Left ventricle myocardium inferior (tissue), 1 donor: ENCODE measurements around the gene WASF3. TPM values are rescaled to one million over a fixed set of nuclear protein-coding genes. Genes with fewer than 3 reads are reported as not detected.
A peak's percentile ranks its signal among the peaks of the same experiment; 100 is the strongest.

Experiments
- DNase-seq: peaks from one replicate; pipeline ENCODE4 v3.0.0-alpha.2; 2020
- H3K27ac ChIP-seq: fragments of 200-600 bp; replicated peaks from 2 replicates; pipeline ENCODE4 v1.8.0; 2021
- H3K27me3 ChIP-seq: fragments of 200-600 bp; 2 replicates; pipeline ENCODE4 v1.8.0; 2021; ENCODE audit warnings: low read depth
- H3K36me3 ChIP-seq: fragments of 200-600 bp; 2 replicates; pipeline ENCODE4 v1.8.0; 2021
- H3K4me1 ChIP-seq: fragments of 200-600 bp; 2 replicates; pipeline ENCODE4 v1.8.0; 2021
- H3K4me3 ChIP-seq: fragments of 200-600 bp; 2 replicates; pipeline ENCODE4 v1.8.0; 2021; ENCODE audit warnings: mild to moderate bottlenecking, moderate library complexity
- H3K9me3 ChIP-seq: fragments of 200-600 bp; replicated peaks from 2 replicates; pipeline ENCODE4 v1.8.0; 2021
- intact Hi-C: fragments of 100-400 bp; cut with micrococcal nuclease; formaldehyde crosslinking; loops from one replicate; pipeline ENCODE4 v1.11.0; 2022
- total RNA-seq: library from RNA; stranded (reverse); fragmentation: NEBNext Ultra II Directional; extraction: Animal tissue kit (Norgen Biotek cat#: 25700); gene quantifications from one replicate; pipeline ENCODE4 v1.2.1, GENCODE V29; 2021
- TF ChIP-seq, protein P1 (sequence below): fragments of 200-600 bp; IDR thresholded peaks from 2 replicates; pipeline ENCODE4 v1.8.0; 2021; ENCODE audit warnings: antibody characterized with exemption, mild to moderate bottlenecking, borderline replicate concordance
- donor health status: DM: no; HTN: yes; CAD: no; lungs with severe emphysema.

The WASF3 gene
- total RNA-seq, 1 donor from 2014 or later, result 12.6 TPM

- no peaks in the 10 kb centered on the region for H3K4me1 ChIP-seq
- TF ChIP-seq, protein P1, sequence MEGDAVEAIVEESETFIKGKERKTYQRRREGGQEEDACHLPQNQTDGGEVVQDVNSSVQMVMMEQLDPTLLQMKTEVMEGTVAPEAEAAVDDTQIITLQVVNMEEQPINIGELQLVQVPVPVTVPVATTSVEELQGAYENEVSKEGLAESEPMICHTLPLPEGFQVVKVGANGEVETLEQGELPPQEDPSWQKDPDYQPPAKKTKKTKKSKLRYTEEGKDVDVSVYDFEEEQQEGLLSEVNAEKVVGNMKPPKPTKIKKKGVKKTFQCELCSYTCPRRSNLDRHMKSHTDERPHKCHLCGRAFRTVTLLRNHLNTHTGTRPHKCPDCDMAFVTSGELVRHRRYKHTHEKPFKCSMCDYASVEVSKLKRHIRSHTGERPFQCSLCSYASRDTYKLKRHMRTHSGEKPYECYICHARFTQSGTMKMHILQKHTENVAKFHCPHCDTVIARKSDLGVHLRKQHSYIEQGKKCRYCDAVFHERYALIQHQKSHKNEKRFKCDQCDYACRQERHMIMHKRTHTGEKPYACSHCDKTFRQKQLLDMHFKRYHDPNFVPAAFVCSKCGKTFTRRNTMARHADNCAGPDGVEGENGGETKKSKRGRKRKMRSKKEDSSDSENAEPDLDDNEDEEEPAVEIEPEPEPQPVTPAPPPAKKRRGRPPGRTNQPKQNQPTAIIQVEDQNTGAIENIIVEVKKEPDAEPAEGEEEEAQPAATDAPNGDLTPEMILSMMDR, result no peak
- peaks cover 35% of the 10 kb centered on the region for H3K27me3 ChIP-seq
- H3K9me3 ChIP-seq, result no peaks in the 10 kb centered on the region
- no peak overlapping the region for H3K4me3 ChIP-seq
- no peak overlapping the region for H3K27ac ChIP-seq
- no peaks in the 10 kb centered on the region for H3K36me3 ChIP-seq
- intact Hi-C loops, result no loop called here
- no peak for DNase-seq
These were observed 159.5 kb downstream of the WASF3 start for GRCh38 chr13:26716984-26717383.

DNA sequence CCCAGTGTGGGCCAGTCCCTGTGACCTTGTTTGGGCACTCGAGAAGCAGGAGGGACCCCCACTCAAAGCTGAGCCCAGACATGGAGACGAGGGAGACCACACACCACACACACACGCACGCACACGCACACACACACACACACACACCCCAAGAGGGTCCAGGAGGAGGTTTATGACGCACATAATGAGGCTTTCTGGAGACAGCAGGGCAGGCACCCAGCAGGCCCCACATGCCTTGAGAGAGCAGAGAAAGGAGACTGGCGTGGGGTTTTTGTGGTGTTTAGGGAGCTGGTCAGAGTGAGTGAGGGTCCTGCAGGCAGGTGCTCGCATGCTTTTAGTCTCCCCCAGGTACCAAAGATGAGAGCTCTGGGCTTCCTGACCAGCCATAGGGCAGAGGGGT, 160.7 kb downstream of the WASF3 start:
- TF ChIP-seq, protein P1, result no peak
- Histone ChIP-seq H3K9me3 (no peaks in the 10 kb centered on the region), H3K27me3 (peaks cover 38% of the 10 kb centered on the region), H3K36me3 (no peaks in the 10 kb centered on the region), H3K4me1 (no peaks in the 10 kb centered on the region), H3K4me3 (no peak overlapping the region), H3K27ac (no peak overlapping the region)
- no peak for DNase-seq
- intact Hi-C loops, result no loop called here

DNA sequence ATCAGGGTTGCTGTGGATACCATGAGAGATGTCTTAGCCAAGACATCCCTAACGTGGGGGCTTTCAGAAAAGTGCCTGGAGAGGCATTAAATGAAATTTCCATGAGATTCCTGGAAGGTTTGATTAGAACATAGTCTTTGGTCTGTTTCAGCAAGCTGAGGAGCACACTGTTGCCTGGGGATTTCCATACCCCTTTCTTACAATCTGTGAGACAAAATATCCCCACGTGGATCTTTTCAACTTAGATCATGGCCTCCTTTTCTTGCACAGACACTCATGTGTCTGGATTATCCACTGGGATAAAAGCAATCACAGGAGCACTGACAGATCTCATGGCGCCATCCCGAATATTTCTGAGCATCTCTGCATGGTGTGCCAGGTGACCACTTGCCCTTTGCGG, 161.4 kb downstream of the WASF3 start:
- no peaks in the 10 kb centered on the region for H3K9me3 ChIP-seq
- intact Hi-C loops, result no loop called here
- TF ChIP-seq, protein P1, result no peak
- H3K27me3 ChIP-seq, result peaks cover 38% of the 10 kb centered on the region
- H3K4me1 ChIP-seq, result no peaks in the 10 kb centered on the region
- H3K27ac ChIP-seq, result no peak overlapping the region
- no peaks in the 10 kb centered on the region for H3K36me3 ChIP-seq
- DNase-seq, result no peak
- no peak overlapping the region for H3K4me3 ChIP-seq

GRCh38 chr13:26719356-26719945, 162.0 kb downstream of the WASF3 start:
- DNase-seq, result no peak
- Histone ChIP-seq H3K27ac (no peak overlapping the region), H3K9me3 (no peaks in the 10 kb centered on the region), H3K27me3 (peaks cover 33% of the 10 kb centered on the region), H3K4me3 (no peak overlapping the region), H3K4me1 (no peaks in the 10 kb centered on the region), H3K36me3 (no peaks in the 10 kb centered on the region)
- intact Hi-C loops, result no loop called here
- TF ChIP-seq, protein P1, result peak; percentile 23

GRCh38 chr13:26721251-26722121, 164.0 kb downstream of the WASF3 start:
- intact Hi-C loops, result no loop called here
- Histone ChIP-seq H3K36me3 (no peaks in the 10 kb centered on the region), H3K27ac (no peak overlapping the region), H3K4me3 (no peak overlapping the region), H3K9me3 (no peaks in the 10 kb centered on the region), H3K4me1 (no peaks in the 10 kb centered on the region), H3K27me3 (peaks cover 32% of the 10 kb centered on the region)
- DNase-seq, result no peak
- TF ChIP-seq, protein P1, result no peak
